ENCODE data around the gene SYNE3. TPM values are rescaled to one million over a fixed set of nuclear protein-coding genes. Genes with fewer than 3 reads are reported as not detected.
A peak's percentile ranks its signal among the peaks of the same experiment; 100 is the strongest.

Gene SYNE3
- total RNA-seq, 1 donor from 2014 or later = 36.5 TPM

DNA sequence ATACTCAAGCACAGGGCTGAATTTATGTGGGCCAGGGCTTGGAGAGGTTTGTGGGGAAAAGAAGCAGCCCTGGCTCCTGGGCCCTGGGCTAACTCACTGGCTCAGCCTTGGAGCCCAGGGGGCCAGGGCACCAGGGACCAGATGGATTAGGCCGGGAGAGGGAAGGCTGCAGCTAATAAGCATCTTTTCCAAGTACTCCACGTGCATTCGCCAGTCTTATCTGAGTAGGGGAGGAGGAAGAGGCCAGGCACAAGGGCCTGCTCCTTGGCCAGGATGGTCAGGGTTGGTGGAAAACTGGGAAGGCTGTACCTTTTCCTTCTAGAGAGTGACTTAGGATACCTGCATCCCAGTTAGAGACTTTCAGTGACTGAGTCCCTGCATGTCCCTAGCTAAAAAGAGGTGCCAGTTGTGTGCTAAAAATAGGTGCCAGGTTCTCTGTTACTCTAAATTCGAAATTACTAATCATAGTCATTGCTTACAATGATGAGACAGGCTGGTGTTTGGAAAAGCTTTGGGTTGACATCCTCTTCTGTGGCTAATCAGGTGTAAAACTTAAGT is 19.7 kb upstream of the SYNE3 start:
- Mint-ChIP-seq H3K9me3 (no peaks in the 10 kb centered on the region), H3K27me3 (ENCODE audit: low read depth) (no peaks in the 10 kb centered on the region), H3K4me1 (ENCODE audit: low read depth) (peaks cover 44% of the 10 kb centered on the region), H3K27ac (peak overlapping the region; percentile 89), H3K4me3 (ENCODE audit: low read depth) (peak overlapping the region; percentile 98), H3K36me3 (ENCODE audit: low read depth) (peaks cover 33% of the 10 kb centered on the region)
- DNase-seq (ENCODE audit: low spot score) = no peak
- intact Hi-C loops (cut with micrococcal nuclease) = no loop called here

DNA sequence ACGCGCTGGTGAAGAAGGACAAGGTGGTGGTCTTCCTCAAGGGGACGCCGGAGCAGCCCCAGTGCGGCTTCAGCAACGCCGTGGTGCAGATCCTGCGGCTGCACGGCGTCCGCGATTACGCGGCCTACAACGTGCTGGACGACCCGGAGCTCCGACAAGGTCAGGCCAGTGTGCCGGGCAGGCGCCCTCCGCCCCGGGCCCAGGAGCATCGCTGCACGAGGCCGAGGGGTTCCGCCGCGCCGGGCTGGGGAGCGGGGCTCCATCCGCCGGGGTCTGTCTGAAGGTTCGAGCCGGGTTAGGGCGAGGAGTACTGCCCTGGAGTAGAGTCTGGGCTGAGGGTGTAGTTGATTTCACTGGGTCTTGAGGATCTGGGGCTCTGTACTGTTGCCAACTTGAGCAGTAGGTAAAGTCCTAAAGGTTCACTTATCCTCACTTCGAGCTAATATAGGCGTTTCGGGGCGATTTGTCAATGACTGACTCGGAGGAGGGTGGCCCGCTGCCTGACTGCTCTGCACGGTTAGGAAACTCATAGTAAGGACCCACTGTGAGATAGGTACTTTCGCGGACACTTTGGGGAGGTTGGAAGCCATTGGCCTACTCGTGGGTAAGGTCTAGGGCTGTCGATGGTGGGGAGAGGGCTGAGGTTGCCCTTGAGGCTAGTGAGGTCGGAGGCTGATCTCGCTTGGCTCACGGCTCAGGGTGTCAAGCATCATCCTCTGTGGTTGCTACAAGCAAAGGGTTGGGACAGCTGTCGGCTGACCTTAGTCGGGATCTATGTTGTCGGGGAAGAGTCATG is 19.0 kb upstream of the SYNE3 start:
- Mint-ChIP-seq H3K9me3 (no peaks in the 10 kb centered on the region), H3K4me3 (ENCODE audit: low read depth) (peak overlapping the region; percentile 98), H3K27me3 (ENCODE audit: low read depth) (no peaks in the 10 kb centered on the region), H3K36me3 (ENCODE audit: low read depth) (peaks cover 39% of the 10 kb centered on the region), H3K4me1 (ENCODE audit: low read depth) (peaks cover 48% of the 10 kb centered on the region), H3K27ac (peak overlapping the region; percentile 89)
- intact Hi-C loops (cut with micrococcal nuclease) = loop anchor here (2.0 kb wide), 1 partner anchor 93 kb away; no protein-coding TSS in a partner anchor
- DNase-seq (ENCODE audit: low spot score) = no peak

DNA sequence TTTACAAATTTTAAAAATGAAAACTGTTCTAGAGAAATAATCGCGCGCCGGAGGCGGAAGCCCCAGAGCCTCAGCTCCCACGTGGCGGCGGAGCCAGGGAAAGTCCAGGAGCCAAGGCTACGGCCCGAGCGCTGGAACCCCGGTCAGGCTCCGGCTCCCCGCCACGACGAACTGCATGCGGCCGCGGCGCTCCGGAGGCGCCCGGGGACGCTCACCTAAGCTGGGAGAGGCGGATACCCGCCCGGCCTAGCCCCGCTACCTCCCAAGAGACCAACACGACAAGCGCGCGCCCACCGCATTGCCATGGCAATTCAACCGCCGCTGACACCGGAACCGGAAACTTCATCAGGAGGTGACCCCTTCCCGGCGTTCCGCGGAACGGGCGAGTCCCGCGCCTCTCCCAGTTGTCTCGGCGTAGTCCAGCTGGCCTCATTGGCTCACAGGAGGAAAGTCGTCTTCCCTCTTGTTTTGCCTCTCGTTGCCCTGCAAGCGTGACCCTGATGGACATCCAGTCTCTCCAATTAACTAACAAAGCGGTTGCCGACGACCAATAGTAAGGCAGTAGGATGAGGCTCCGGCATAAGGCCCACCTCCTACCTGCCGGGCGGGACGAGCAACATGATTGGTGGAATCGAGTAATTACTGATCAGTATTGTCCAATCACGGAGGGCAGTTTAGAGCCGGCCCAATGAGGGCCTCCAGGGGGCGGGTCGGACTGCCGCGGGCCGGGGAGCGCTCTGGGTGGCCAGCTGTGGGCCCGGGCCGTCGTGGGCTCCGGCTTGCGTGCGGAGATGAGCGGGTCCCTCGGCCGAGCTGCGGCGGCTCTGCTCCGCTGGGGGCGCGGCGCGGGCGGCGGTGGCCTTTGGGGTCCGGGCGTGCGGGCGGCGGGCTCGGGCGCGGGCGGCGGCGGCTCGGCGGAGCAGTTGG is 18.1 kb upstream of the SYNE3 start, which contains the start of gene GLRX5:
TSS of gene GLRX5 (plus strand) at position 752 of the 927 bp plus-strand sequence. CDS start at position 792, 40 bp downstream.
- peaks cover 47% of the 10 kb centered on the region for H3K36me3 Mint-ChIP-seq (ENCODE audit: low read depth)
- H3K27ac Mint-ChIP-seq = peak within 1 kb of the TSS; percentile 92
- intact Hi-C loops (cut with micrococcal nuclease) = loop anchor here (1.0 to 2.0 kb wide), 3 partner anchors 11 to 92 kb away; partner anchors contain the start of gene SYNE3
- peaks cover 51% of the 10 kb centered on the region for H3K4me1 Mint-ChIP-seq (ENCODE audit: low read depth)
- DNase-seq (ENCODE audit: low spot score) = peak; percentile 99
- peak within 1 kb of the TSS; percentile 99 for H3K4me3 Mint-ChIP-seq (ENCODE audit: low read depth)
- no peaks in the 10 kb centered on the region for H3K27me3 Mint-ChIP-seq (ENCODE audit: low read depth)
- H3K9me3 Mint-ChIP-seq = no peaks in the 10 kb centered on the region

DNA sequence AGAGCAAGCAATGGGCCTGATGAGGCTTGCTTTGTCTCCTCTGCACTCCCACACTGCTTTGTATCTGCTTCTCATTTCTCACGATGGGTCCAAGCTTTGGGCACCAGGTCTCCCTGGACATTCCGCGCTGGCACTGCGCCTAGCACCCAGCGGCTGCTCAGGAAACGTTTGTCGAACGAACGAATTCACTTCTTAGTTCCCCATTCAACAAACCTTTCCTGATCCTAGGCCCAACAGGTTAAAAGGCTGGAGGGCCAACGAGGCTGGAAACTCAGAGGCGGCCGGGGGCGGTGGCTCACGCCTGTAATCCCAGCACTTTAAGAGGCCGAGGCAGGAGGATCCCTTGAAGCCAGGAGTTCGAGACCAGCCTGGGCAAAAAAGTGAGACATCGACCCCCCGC is 17.4 kb upstream of the SYNE3 start:
- Mint-ChIP-seq H3K27me3 (ENCODE audit: low read depth) (no peaks in the 10 kb centered on the region), H3K9me3 (no peaks in the 10 kb centered on the region), H3K36me3 (ENCODE audit: low read depth) (peaks cover 52% of the 10 kb centered on the region), H3K27ac (peak overlapping the region; percentile 92), H3K4me1 (ENCODE audit: low read depth) (peaks cover 56% of the 10 kb centered on the region), H3K4me3 (ENCODE audit: low read depth) (peak overlapping the region; percentile 99)
- DNase-seq (ENCODE audit: low spot score) = no peak
- intact Hi-C loops (cut with micrococcal nuclease) = loop anchor here (1.0 to 2.0 kb wide), 3 partner anchors 11 to 91 kb away; partner anchors contain the start of gene SYNE3

DNA sequence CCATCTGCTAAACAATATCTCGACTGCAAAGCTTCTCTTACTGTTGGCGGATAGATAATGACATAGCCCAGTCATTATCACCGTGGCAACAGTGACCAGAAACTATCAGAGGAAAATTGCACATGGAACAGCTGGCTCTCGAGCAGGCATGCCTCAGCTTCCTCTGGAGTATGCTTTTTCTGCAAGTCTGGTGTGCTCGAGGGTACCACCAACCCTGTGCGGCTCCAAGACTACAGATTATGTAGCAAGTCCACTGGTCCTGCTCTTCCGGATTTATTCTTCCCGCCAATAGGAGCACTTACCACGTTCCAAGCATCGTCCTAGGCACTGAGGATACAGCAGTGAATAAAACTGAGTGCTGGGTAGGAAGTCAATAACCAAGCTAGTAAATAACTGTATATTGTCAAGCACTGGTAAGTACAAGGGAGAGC is 17.0 kb upstream of the SYNE3 start:
- peaks cover 52% of the 10 kb centered on the region for H3K36me3 Mint-ChIP-seq (ENCODE audit: low read depth)
- no peaks in the 10 kb centered on the region for H3K27me3 Mint-ChIP-seq (ENCODE audit: low read depth)
- H3K4me3 Mint-ChIP-seq (ENCODE audit: low read depth) = peak overlapping the region; percentile 99
- peaks cover 52% of the 10 kb centered on the region for H3K4me1 Mint-ChIP-seq (ENCODE audit: low read depth)
- no peaks in the 10 kb centered on the region for H3K9me3 Mint-ChIP-seq
- H3K27ac Mint-ChIP-seq = peak overlapping the region; percentile 92
- intact Hi-C loops (cut with micrococcal nuclease) = no loop called here
- DNase-seq (ENCODE audit: low spot score) = no peak

DNA sequence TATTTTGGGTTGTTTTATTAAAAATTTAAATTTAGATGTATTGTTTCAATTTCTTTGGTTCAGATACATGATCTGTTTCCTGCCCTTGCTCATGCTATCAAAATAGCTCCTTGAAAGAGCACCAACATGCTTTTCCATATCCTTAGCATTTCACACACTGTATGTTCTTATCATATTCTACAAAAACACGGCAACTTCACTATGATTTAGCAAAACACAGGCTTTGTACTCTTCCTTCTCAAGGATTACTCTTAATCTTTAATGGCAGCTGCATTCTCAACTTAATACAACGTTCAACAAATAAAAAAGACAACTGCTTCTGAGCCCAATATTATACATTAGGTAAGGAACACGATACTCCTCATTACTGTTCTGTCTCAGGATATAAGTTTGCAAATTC is 15.5 kb upstream of the SYNE3 start:
- no peak for DNase-seq (ENCODE audit: low spot score)
- no peaks in the 10 kb centered on the region for H3K27me3 Mint-ChIP-seq (ENCODE audit: low read depth)
- intact Hi-C loops (cut with micrococcal nuclease) = no loop called here
- H3K27ac Mint-ChIP-seq = peak overlapping the region; percentile 39
- peaks cover 52% of the 10 kb centered on the region for H3K36me3 Mint-ChIP-seq (ENCODE audit: low read depth)
- H3K4me1 Mint-ChIP-seq (ENCODE audit: low read depth) = peaks cover 51% of the 10 kb centered on the region
- H3K9me3 Mint-ChIP-seq = no peaks in the 10 kb centered on the region
- peak overlapping the region; percentile 99 for H3K4me3 Mint-ChIP-seq (ENCODE audit: low read depth)

DNA sequence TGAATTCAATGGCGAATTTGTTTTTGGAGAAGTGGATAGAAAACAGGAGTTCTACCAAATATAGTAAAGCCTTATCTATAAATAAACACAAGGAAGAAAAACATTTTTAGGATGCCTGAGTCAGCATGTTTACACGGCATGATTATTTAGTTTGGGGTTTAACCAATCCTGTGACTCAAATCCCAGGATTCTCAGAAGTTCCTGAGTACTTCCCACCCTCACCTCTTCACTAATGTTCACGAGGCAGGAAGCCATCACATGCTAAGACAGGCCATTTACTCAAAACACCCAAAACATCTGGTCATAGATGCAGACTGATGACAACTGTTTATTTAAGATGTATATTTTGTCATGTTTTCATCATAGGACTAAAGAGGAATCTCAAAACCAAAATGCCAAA is 15.0 kb upstream of the SYNE3 start:
- Mint-ChIP-seq H3K4me3 (ENCODE audit: low read depth) (peak overlapping the region; percentile 26), H3K4me1 (ENCODE audit: low read depth) (peaks cover 52% of the 10 kb centered on the region), H3K27ac (no peak overlapping the region), H3K9me3 (no peaks in the 10 kb centered on the region), H3K36me3 (ENCODE audit: low read depth) (peaks cover 52% of the 10 kb centered on the region), H3K27me3 (ENCODE audit: low read depth) (no peaks in the 10 kb centered on the region)
- intact Hi-C loops (cut with micrococcal nuclease) = no loop called here
- no peak for DNase-seq (ENCODE audit: low spot score)

DNA sequence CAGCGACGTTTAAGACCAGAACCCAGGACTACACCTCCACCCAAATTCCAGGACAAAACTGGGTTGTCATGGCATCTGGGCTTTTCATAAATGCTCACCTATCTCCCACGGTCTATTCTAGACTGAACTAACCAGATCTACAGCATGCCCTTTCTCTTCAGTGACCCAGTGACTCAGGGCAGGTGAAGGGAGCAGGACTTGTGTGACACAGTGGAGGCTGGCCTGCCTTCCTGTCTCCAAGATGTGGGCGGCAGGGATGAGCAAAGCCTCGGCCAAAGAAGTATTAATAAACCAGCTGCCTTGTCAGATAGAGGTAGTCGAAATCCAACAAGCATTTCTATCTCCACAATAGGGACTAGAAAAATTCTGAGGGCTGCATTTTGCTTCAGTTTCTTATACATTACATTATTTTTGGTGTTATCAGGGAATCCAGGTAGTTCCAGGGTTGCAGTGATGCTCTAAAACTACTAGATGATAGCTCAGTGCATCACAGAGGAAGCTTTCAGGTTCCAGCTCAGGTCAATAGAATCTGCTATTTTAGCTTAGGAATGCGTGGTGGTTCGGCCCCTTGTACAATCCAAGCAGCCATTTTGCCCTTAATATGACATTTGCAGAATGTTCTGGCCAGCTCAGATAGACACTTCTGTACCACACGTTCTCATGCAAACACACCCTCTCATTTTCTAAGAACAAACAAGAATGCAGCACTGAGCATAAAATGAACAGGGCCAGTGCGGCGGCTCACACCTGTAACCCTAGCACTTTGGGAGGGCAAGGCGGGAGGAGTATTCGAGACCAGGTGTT is 14.2 kb upstream of the SYNE3 start:
- intact Hi-C loops (cut with micrococcal nuclease) = no loop called here
- no peaks in the 10 kb centered on the region for H3K9me3 Mint-ChIP-seq
- H3K36me3 Mint-ChIP-seq (ENCODE audit: low read depth) = peaks cover 50% of the 10 kb centered on the region
- H3K27me3 Mint-ChIP-seq (ENCODE audit: low read depth) = no peaks in the 10 kb centered on the region
- H3K4me3 Mint-ChIP-seq (ENCODE audit: low read depth) = peak overlapping the region; percentile 47
- peak overlapping the region; percentile 59 for H3K27ac Mint-ChIP-seq
- peaks cover 52% of the 10 kb centered on the region for H3K4me1 Mint-ChIP-seq (ENCODE audit: low read depth)
- no peak for DNase-seq (ENCODE audit: low spot score)

DNA sequence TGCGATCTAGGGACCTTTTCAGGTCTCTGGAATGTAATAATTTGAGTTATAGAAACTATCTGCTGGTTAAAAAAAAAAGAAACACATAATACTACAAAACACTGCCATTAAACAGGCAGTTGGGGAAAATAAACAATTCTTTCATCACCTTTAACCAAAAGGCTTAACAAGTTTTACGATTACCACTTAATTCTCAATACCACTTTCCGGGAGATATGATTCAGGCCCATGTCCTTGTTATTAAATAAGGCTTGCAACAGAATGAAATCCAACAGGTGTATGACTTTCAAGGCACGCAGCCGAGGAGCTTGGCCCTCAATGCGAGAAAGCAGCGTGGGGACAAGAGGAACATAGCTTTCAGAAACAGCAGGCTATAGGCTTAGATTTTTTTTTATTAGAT is 12.8 kb upstream of the SYNE3 start:
- peaks cover 63% of the 10 kb centered on the region for H3K4me1 Mint-ChIP-seq (ENCODE audit: low read depth)
- peaks cover 47% of the 10 kb centered on the region for H3K36me3 Mint-ChIP-seq (ENCODE audit: low read depth)
- no peak overlapping the region for H3K27ac Mint-ChIP-seq
- intact Hi-C loops (cut with micrococcal nuclease) = no loop called here
- DNase-seq (ENCODE audit: low spot score) = no peak
- H3K27me3 Mint-ChIP-seq (ENCODE audit: low read depth) = no peaks in the 10 kb centered on the region
- H3K9me3 Mint-ChIP-seq = no peaks in the 10 kb centered on the region
- H3K4me3 Mint-ChIP-seq (ENCODE audit: low read depth) = no peak overlapping the region

DNA sequence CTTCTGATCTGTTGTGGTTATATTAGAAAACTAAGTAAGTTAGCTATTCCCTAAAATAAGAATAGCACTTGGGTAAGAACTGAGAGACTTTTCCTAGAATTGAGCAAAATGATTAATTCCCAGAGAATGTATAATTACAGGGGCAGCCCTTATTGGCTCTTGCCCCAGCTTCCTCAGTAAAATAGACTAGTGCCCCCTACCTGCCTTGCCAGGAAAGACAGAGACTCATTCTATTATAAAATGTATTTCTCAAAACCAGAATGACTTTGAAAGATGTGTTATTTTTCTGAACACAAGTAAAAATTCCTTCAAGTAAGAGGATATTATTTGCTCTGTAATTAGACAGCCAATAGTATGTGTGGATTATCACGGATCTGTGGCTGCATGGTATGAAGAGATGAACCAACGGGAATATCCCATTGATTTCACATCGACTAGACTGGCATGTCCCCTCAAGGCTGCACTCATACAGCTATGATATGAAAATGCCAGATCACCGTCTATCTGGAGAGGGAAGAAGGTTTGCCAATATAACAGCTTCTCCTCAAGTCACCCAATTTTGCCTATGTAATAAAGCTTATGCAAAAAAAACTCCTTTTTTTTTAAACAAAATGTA is 11.0 kb upstream of the SYNE3 start:
- no peak overlapping the region for H3K4me3 Mint-ChIP-seq (ENCODE audit: low read depth)
- no peaks in the 10 kb centered on the region for H3K27me3 Mint-ChIP-seq (ENCODE audit: low read depth)
- H3K36me3 Mint-ChIP-seq (ENCODE audit: low read depth) = peaks cover 32% of the 10 kb centered on the region
- intact Hi-C loops (cut with micrococcal nuclease) = loop anchor here (1.0 kb wide), 2 partner anchors 12 to 85 kb away; no protein-coding TSS in a partner anchor
- H3K4me1 Mint-ChIP-seq (ENCODE audit: low read depth) = peaks cover 74% of the 10 kb centered on the region
- H3K9me3 Mint-ChIP-seq = no peaks in the 10 kb centered on the region
- no peak for DNase-seq (ENCODE audit: low spot score)
- H3K27ac Mint-ChIP-seq = peak overlapping the region; percentile 84

DNA sequence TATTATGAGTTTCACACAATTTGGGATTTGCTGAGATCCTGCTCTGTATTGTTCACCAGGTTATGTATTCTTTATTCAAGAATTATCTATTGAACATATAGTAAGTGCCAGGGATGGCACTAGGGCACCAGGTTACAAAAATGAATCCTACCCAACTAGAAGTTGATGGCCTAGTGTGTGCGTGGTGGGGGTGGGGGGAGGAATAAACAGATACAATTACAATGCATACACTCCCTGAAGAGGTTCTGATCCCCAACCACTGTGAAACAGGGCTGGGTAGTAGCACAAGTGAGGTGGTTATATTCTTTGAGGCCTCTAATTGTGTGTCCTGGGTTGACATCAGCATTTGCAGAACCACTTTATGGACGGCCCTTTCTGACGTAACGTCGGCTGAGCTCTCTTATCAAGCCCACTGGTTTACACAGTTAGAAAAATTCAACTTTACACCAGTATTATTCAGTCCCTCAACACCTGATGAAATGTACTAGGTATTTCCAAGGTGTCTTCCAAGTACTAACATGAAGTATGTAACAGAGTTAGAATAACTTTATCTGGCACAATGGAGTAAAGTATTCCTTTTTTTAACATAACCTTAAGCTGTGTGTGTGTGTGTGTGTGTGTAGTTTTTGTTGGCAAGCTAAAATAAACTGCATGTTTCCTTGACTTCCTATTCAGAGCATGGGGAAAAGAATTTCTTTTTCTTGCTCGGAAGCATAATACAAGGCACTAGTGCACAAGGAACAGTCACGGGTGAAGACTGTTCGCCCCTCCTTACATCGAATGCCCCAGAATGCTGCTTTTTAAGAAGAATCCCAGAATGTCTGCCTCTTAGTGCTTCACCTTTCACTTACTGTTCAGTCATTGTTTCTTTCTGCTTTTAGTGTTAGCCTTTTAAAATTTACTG is 10.3 kb upstream of the SYNE3 start:
- no peaks in the 10 kb centered on the region for H3K27me3 Mint-ChIP-seq (ENCODE audit: low read depth)
- no peak for DNase-seq (ENCODE audit: low spot score)
- H3K9me3 Mint-ChIP-seq = no peaks in the 10 kb centered on the region
- H3K36me3 Mint-ChIP-seq (ENCODE audit: low read depth) = peaks cover 27% of the 10 kb centered on the region
- peak overlapping the region; percentile 96 for H3K27ac Mint-ChIP-seq
- no peak overlapping the region for H3K4me3 Mint-ChIP-seq (ENCODE audit: low read depth)
- intact Hi-C loops (cut with micrococcal nuclease) = loop anchor here (1.0 kb wide), 2 partner anchors 11 to 84 kb away; no protein-coding TSS in a partner anchor
- H3K4me1 Mint-ChIP-seq (ENCODE audit: low read depth) = peaks cover 75% of the 10 kb centered on the region

Measured in activated T-helper 2 cell treated with anti-CD3 and anti-CD28 coated beads, Interferon-gamma antibody, Interleukin-2, Interleukin-4, amounts not matched to agents 10 μg/mL and 5 μg/mL and 100 μg/mL, durations not matched to agents 14 hours and 24 hours and 36 hours (primary cell).